NCI-H1694 (cell line): ENCODE measurements around the gene TCF4.

ENCODE experiments used
- DNase-seq: peaks from one replicate; lab custom pipeline; 2025; lab: John Stamatoyannopoulos, UW

Gene TCF4

DNA sequence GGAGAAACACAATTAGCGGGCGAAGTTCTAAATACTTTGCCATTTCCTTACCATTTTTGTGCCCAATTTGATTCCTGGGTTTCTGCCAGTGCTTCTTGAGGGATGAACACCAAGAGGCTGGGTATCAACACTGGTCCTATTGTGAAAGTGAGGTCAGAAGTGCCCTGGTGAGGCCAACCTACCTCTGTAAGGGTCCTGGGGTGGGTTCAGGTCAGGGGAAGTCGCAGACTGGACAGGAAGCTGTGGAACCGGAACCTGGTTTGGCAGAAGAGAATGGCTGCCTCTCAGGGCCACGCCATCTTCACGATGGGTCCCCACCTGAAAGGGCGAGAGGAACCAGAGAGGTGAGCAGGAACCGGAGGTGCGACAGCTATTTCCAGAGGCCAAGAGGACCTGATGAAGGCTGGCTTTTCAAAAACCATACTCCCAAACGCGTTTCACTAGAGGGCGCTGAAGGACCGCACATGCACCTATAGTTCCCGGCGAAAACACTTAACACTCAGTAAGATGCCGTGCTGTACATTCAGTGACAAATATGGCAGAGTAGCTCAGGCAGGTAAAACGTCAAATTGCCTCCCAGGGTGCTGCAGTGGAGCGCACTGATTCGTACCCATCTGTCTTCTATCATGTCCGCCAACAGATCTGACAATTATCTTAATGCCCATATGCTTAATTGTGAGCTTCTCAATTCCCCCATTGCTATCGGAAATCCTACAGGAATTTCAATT lies 353.5 kb downstream of the TCF4 start:
- peak; percentile 87 for DNase-seq

DNA sequence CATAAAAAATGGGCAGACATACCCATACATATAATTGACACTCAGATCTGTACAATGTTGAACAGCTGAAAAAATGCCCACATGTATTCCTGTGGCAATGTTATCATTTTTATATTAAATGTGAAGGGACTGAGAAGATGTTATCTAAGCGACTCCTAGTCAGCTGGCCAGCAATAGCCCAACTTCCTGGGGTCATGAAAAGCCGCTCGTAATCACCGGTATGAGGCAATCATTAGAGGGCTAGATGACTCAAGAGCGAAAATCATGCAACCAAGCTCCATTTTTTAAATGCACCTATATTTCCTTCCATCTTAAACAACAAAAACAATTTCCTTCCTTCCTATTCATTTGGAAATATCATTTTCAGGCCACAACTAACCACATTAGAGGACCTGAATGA lies 354.1 kb downstream of the TCF4 start:
- DNase-seq, result no peak

DNA sequence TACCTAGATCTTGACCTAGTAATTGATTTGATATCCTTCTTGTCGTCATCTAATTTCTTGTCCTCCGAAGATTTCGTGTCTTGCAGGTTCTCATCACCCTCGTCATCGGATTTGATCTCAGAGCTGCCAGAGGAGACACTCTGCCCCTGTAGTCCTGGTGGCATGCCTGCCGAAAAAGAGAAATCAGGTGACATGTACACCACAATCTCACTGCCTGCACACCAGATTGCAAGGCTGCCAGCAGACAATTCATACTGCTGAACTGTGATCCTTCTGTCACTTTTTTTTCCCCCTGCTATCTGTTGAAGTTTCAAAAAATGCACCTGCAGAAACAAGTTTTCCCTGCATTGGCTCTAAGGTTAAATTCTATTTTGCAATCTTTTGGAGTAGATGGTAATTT lies 355.5 kb downstream of the TCF4 start:
- DNase-seq, result no peak

DNA sequence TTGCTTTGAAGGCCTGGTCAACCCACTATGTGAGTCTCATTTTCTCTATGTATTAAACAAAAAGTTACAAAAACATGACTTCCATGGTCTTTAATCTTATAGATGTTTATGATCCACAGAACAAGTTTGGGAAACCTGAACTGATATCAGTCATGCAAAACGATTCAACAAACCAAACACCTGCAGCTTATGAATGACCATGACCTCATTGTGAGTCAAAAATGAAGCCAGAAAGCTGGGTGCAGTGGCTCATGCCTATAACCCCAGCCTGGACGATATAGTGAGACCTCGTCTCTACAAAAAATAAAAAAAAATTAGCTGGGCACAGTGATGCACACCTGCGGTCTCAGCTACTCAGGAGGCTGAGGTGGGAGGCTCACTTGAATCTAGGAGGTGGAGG lies 358.3 kb downstream of the TCF4 start:
- DNase-seq, result no peak

- DNase-seq, result no peak
Measured at GRCh38 chr18:55228707-55229106, 359.3 kb downstream of the TCF4 start.

DNA sequence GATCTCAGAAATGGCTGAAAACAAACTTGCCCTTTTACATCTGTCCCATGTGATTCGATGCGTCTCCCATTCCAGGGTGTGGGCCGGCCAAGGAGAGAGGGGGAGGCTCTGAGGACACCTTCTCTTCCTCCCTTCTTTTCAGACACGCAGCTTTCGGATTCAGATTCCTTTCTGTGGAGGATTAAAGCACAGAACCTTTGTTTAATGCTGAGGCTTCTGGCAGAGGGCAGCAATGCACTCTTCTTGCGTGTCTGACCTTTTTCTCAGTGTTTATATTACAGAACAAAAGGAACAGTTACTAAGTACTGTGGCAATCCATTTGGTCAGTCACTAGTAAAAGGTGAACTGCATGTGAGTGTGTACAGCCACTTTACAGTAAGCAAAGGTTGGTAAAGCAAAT lies 359.8 kb downstream of the TCF4 start:
- DNase-seq, result no peak

DNA sequence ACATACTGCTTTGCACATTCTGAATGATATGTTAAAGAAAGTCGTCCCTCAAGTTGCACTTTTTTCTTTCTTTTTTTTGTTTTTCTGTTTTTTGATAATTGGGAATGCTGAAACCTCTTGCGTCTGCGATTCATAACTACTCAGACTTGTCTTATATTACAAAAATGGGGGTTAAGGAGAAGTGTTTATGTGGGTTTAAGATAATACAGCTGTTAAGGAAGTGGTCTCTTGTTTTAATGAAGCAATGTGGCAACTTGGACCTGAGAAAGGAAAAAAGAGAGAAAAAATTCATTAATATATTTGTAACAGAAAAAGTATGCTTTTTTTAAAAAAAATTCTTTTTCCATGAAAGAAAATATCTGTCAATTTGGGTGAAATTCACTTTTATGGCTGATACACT lies 360.2 kb downstream of the TCF4 start:
- no peak for DNase-seq

- DNase-seq, result peak; percentile 7
Measured at GRCh38 chr18:55226044-55226443, 361.9 kb downstream of the TCF4 start.

DNA sequence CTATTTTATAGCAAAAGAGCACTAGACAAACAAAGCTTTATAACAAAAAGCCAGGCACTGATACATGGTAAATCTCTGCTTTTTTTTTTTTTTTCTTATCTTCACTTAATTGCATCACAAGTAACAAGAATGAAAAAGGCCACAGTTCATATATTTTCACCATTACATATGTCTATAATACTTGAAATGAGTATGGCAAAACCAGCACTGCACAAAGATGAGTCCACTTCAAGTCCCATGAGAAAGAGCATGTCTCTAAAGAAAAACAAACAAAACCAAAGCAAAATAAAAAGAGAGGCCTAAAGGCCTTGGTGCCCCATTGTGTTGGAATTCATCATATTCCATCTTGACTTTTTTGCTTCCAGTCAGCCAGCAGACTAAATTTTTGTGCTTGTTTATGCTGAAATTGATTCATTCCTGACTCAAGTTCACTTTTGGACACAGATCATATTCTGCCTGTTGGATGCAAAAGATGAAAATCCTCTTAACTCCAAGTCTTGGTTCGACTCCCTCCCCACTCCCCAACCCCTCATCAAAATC lies 363.8 kb downstream of the TCF4 start:
- DNase-seq, result no peak

DNA sequence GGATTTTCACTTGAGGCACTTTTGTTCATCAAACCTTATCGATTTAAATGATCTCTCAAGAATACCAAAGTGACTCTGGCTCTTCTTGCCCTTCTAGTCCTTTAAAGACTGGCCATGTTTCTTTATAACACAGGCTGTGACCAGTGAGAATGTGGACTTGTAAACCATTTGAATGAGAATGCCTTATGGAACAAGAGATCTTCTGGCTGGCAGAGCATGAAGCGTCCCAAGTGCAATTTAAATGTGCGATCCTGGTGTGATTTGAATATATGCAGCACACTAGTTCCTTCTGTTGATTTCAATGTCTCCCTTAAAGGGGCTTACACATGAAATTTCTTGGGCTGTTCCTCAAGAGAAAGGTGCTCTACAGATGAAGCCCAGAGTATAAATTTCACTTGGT lies 366.4 kb downstream of the TCF4 start:
- no peak for DNase-seq

- no peak for DNase-seq
Measured at GRCh38 chr18:55220523-55220922, 367.5 kb downstream of the TCF4 start.

GRCh38 chr18:55219823-55220222 lies 368.2 kb downstream of the TCF4 start:
- DNase-seq, result no peak

- DNase-seq, result no peak
Measured at GRCh38 chr18:55219059-55219458, 368.9 kb downstream of the TCF4 start.

DNA sequence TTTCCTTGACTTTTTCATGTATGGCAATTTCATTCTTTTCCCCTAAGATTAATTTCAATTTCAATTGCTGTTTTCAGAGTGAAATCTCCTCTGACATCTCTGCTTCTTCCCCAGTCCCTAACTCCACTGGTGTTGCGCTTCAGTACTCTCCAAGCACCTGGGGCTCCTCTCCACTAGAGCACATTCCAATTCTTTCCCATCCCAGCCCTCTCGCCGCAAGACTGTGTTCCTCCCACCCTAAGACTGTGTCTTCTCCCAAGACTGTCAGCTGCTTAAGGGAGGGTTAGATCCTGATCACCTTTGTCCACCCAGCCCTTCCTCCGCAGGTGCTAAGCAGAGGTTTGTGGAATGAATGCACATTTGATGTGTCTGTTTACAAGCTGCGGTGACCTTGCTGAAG lies 373.0 kb downstream of the TCF4 start:
- DNase-seq, result no peak

DNA sequence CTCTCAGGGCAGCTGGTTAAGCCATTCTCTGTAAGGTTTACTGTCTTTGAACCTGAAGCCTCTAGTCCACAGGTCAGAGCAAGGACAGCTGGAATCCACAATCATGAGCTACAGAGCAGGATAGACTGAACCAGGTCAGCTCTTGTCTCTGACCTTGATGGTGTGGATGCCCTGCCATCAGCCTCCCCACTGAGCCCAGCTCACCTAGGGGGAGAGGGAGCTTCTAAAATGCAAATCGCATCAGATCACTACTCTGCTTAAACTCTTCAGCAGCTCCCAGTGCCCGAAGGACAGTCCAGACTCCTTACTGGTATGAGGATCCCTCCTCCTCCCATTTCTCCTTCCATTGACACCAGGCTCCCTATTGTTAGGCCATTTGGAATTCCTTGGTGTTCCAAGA lies 373.5 kb downstream of the TCF4 start:
- DNase-seq, result no peak

DNA sequence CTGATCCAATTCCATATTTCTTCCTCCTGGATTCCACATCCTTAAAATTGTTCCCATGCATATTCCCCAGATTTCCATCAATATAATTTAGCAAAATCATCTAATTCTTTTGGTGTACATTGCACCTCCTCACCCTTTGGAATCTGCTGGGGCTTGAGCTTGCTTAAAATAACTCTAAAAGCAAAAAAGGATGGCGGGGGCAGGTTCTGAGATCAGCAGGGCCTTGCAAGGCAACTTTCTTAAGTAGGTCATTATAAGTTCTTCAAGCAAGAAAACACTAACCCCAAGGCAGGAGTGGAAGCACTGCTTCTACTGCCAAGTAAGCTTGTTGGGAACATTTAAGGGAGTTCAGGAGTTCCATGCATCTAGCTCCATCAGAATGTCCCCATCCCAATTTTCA lies 374.4 kb downstream of the TCF4 start:
- no peak for DNase-seq

DNA sequence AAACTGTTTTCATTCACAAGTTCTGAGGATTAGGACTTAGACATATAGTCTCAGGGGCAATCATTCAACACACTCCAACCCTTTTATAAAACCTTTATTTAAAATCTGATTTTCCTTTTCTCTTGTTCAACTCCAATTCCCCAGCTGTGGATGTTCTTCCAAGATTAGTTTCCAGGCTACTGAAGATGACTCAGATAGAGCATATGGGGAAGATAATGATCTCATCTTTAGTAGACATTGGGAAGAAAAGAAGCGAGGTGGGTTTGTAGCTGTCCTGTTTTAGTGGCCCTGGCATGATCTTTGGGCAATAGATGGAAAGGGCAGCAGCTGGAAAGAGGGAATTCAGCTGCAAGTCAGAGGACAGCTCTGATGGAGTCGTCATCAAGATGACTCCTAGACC lies 381.1 kb downstream of the TCF4 start:
- no peak for DNase-seq

- DNase-seq, result no peak
Measured at GRCh38 chr18:55202232-55202917, 385.6 kb downstream of the TCF4 start.

DNA sequence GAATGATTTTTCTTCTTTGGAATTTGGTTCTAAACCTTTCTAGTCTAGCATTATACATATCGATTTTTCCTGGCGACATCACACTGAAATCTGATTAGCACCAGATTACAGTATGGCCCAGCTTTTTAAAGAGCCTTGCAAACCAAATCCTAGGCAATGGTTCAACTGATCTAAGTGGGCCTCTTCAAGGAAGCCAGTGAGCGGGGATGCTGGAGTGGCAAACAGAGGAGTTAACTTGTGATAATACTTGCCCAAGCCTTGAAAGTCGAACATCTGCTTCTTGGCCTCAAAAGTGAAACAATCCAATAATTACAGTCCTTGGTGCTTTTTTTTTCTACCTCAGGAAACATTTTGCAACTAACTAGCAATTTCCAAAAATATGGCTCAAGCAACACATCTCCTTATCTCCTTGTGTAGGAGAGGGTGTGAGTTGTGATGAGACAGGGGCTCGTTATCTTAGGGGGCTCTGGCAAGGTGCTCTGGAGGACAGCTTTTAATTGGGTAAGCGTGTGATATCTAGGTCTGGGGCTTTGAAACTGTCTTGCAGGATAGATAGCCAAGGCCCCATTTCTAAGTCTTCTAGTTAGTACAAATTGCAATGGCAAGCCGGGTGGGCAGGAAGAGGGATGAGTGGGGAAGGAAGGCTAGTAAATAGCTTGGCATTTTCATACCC lies 388.6 kb downstream of the TCF4 start:
- no peak for DNase-seq

- DNase-seq, result no peak
Measured at GRCh38 chr18:55195863-55196262, 392.1 kb downstream of the TCF4 start.

DNA sequence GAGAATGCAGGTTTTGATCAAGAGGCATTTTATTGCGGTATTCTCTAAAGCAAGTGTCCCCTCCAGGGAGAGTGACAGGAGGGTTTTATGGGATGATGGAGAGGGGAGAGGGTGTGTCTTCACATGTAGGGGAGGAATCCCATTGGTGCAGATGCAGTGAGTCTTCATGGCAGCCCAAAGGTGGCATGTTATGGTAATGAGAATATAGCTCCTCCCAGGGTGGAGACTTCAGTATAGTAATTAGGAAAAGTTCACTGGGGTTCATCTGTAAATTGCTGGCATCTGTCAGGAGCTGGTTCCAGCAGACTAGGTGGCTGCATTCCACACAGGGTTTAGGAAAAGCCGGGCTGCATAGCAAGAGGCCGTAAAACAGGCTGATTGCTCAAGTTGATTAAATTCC lies 398.0 kb downstream of the TCF4 start:
- no peak for DNase-seq

- DNase-seq, result no peak
Measured at GRCh38 chr18:55186588-55186987, 401.4 kb downstream of the TCF4 start.

GRCh38 chr18:55185391-55185790 lies 402.6 kb downstream of the TCF4 start:
- DNase-seq, result no peak
